Muscle layer of colon (tissue), 2 donors: Measurements from ENCODE around the gene UTP20.

Source experiments
- H3K27ac ChIP-seq: one replicate; pipeline ENCODE4 v1.7.0; 2013; ENCODE audit warnings: low read depth, mild to moderate bottlenecking, low read length, moderate library complexity
- H3K27me3 ChIP-seq, 2 donors: one replicate each; pipeline ENCODE4 v1.7.0; 2013; ENCODE audit warnings: low read length in 2 of 2, mild to moderate bottlenecking in 2 of 2; ENCODE audit not compliant: insufficient read depth in 2 of 2, control insufficient read depth in 1 of 2
- H3K36me3 ChIP-seq: one replicate; pipeline ENCODE4 v1.7.0; 2013; ENCODE audit warnings: mild to moderate bottlenecking, low read length; ENCODE audit not compliant: insufficient read depth
- H3K4me1 ChIP-seq: one replicate; pipeline ENCODE4 v1.7.0; 2013; ENCODE audit warnings: mild to moderate bottlenecking, low read length; ENCODE audit not compliant: insufficient read depth
- H3K4me3 ChIP-seq, 2 donors: one replicate each; pipeline ENCODE4 v1.7.0; 2013; ENCODE audit warnings: low read length in 2 of 2, low read depth in 1 of 2, mild to moderate bottlenecking in 1 of 2, moderate library complexity in 1 of 2
- H3K9ac ChIP-seq: one replicate; pipeline ENCODE4 v1.7.0; 2013; ENCODE audit warnings: low read length
- H3K9me3 ChIP-seq: one replicate; pipeline ENCODE4 v1.7.0; 2013; ENCODE audit warnings: mild to moderate bottlenecking, low read length
- donor health status: abdominal sarcoma.
- donor health status: Adenocarcinoma of cecum.

Gene UTP20

DNA sequence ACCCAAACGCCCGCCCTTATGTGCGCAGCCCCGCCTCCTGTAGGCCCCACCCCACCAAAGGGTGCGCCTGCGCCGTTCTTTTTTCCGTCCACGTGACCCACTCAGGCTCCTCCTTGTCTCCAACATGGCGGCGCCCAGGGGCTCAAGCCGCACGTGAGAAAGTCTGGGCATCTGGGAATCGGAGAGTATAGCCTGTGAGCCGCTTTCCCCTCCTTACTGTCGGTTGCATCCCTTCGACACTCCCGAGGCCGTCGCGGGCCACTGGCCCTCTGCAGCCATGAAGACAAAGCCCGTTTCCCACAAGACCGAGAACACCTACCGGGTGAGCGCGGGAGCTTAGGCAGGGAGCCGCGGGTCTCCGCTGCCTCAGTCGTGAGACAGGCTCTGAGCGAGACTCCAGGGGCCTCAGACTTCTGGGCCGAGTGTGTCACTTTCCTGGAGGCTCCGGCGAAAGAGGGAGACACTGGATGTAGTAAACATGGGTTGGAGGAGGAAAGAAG lies at the start of gene UTP20:
TSS of gene UTP20 (plus strand) at position 100 of the 500 bp plus-strand sequence. CDS start at position 278, 178 bp downstream.
- peak within 1 kb of the TSS; percentile 66 for H3K9ac ChIP-seq

DNA sequence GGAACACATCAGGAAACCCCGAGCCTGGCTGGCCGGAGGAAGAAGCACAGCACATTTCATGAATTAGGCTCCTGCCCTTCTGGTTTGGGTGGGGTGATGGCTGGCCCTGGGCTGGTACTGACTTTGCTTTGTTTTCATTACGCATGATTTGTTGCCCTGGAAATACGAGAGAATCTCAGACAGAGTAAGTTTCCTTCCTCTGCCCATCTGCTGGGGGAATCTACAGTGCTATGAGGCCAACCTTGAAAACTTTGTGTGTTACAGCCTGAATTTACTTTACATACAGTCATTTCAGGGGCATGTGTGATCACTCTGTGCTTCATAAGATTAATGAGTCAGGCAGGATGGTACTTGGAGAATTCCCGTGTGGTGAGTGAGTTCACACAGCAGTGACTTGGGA lies 49.4 kb upstream of the UTP20 start:
- Histone ChIP-seq H3K27me3 (no peaks in the 10 kb centered on the region), H3K9me3 (no peaks in the 10 kb centered on the region), H3K9ac (no peak overlapping the region), H3K4me3 (no peak overlapping the region), H3K27ac (no peak overlapping the region), H3K36me3 (no peaks in the 10 kb centered on the region), H3K4me1 (no peaks in the 10 kb centered on the region)

More for the DNA sequence above, at the start of gene UTP20:
- no peak within 1 kb of the TSS for H3K27ac ChIP-seq
- H3K4me1 ChIP-seq, result peaks cover 5% of the 10 kb centered on the region
- H3K27me3 ChIP-seq, result no peaks in the 10 kb centered on the region
- no peaks in the 10 kb centered on the region for H3K36me3 ChIP-seq
- H3K9me3 ChIP-seq, result no peaks in the 10 kb centered on the region
- peak within 1 kb of the TSS; percentile 98 to 100 for H3K4me3 ChIP-seq

DNA sequence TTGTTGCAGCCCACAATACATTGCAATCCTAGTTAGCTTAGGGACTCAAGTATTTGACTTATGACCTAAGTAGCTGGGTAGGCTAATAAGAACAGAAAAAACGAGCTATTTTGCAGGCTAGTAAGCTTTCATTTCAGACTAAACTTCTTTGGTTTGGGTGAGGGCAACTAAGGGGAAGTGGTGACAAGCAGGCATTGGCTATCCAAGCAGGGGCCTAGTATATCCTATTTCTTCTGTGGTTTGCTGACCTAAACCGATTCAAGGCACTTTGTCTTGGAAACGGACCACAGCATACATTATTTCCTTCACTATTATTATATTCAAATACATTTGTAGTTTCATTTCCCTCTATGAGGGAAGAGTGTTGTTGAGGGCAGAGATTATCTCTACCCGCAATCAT lies 48.3 kb upstream of the UTP20 start:
- Histone ChIP-seq H3K9me3 (no peaks in the 10 kb centered on the region), H3K4me1 (no peaks in the 10 kb centered on the region), H3K4me3 (no peak overlapping the region), H3K27ac (no peak overlapping the region), H3K9ac (no peak overlapping the region), H3K27me3 (no peaks in the 10 kb centered on the region), H3K36me3 (no peaks in the 10 kb centered on the region)

DNA sequence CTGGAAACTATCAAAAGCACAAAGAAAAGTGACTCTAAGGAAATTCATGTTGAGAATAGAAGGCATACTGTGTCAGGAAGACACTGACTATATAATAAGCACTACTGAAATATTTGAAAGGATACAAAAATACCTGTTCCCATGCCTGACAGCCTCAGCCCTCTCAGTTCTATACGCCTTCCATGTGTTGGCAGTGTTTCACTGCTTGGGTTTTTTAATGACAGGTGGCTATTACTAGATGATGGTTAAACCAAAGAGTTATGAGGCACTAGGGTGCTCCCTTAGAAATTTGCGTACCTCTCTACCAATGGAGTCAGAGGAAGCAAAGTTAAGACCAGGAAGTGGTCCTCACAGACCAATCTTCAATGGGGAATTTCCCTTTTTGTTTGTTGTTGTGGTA lies 44.2 kb upstream of the UTP20 start:
- Histone ChIP-seq H3K27me3 (no peaks in the 10 kb centered on the region), H3K4me1 (no peaks in the 10 kb centered on the region), H3K36me3 (no peaks in the 10 kb centered on the region), H3K9ac (no peak overlapping the region), H3K9me3 (no peaks in the 10 kb centered on the region), H3K4me3 (no peak overlapping the region), H3K27ac (no peak overlapping the region)

DNA sequence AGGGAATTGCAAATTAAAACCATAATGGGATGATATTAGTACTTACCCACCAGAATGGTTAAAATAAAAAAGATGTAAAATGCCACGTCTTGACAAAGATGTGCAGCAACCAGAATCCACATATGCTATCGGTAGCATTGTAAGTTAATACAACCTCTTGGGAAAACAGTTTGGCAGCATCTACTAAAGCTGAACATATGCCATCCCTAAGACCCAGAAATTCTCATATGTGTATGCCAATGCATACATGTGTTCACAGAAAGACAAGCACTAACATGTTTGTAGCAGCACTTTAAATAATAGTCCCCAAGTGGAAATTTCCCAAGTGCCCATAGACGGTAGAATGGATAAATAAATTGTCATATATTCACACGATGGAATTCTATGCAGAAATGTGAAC lies 41.6 kb upstream of the UTP20 start:
- no peaks in the 10 kb centered on the region for H3K36me3 ChIP-seq
- no peaks in the 10 kb centered on the region for H3K9me3 ChIP-seq
- no peaks in the 10 kb centered on the region for H3K27me3 ChIP-seq
- no peak overlapping the region for H3K4me3 ChIP-seq
- no peak overlapping the region for H3K9ac ChIP-seq
- no peak overlapping the region for H3K27ac ChIP-seq
- H3K4me1 ChIP-seq, result no peaks in the 10 kb centered on the region

DNA sequence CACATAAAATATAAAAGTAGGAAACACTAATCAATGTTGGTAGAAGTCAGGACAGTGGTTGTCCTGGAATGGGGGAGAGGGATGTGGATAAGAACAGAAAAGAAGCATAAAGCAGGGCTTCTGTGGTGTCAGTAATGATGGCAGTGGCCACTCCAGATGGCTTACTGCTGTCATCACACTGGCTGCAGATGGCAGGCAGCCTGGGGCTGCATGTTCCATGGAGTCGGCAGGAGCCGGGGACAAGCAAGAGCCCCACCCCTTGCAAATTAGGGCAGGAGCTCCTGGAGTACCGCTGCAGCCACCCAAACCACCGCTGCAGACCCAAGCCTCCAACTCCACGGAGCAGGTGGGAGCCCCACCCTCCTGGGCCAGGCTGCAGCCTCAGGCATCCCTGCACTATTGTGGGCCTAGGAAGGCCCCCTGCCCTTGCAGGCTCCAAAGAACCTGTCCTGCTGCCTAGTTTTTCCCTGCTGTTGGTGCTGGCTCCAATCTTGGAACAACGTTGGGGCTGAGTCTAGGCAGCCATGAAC lies 41.0 kb upstream of the UTP20 start:
- no peaks in the 10 kb centered on the region for H3K4me1 ChIP-seq
- H3K27ac ChIP-seq, result no peak overlapping the region
- H3K36me3 ChIP-seq, result no peaks in the 10 kb centered on the region
- no peak overlapping the region for H3K9ac ChIP-seq
- no peaks in the 10 kb centered on the region for H3K9me3 ChIP-seq
- H3K27me3 ChIP-seq, result no peaks in the 10 kb centered on the region
- no peak overlapping the region for H3K4me3 ChIP-seq

DNA sequence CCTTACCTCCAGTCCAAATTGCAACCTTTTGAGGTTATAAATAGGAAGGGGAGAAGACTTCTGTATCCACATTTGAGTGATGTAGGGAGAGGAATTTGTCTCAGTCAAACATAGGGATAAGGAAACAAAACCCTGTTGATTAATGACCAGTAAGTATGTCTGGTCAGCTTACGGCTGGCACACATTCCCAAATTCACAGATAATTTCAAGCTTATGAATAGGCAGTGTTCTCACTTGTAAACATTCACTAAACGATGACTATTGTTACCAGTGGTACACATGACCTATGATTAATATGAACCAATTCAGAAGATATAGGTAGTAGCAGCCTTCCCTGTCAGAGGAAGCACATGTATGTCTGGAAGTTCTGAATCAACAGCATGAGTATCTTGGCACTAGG lies 36.8 kb upstream of the UTP20 start:
- H3K9me3 ChIP-seq, result no peaks in the 10 kb centered on the region
- H3K36me3 ChIP-seq, result no peaks in the 10 kb centered on the region
- H3K27ac ChIP-seq, result no peak overlapping the region
- no peaks in the 10 kb centered on the region for H3K4me1 ChIP-seq
- H3K27me3 ChIP-seq, result no peaks in the 10 kb centered on the region
- H3K9ac ChIP-seq, result no peak overlapping the region
- no peak overlapping the region for H3K4me3 ChIP-seq

DNA sequence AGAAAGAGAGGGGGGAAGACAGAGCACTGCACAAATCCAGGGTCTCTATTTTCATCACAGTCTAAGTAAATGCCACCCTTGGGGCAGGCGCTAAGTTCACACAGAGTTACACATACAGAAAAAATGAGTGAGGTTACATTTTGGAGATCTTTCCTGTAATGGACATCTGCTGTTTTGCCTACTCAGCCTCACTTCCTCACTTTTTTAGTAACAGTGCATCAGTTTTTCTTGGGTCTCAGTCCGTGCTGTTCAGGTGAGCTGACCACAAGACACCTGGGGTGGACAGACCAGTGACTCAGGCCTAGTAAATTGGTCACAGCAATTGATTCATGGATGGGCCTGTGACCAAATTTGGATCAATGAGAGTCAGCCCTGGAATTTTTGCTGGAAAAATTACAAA lies 36.3 kb upstream of the UTP20 start:
- no peaks in the 10 kb centered on the region for H3K9me3 ChIP-seq
- no peak overlapping the region for H3K9ac ChIP-seq
- no peaks in the 10 kb centered on the region for H3K36me3 ChIP-seq
- H3K27ac ChIP-seq, result no peak overlapping the region
- no peaks in the 10 kb centered on the region for H3K27me3 ChIP-seq
- no peaks in the 10 kb centered on the region for H3K4me1 ChIP-seq
- H3K4me3 ChIP-seq, result no peak overlapping the region

DNA sequence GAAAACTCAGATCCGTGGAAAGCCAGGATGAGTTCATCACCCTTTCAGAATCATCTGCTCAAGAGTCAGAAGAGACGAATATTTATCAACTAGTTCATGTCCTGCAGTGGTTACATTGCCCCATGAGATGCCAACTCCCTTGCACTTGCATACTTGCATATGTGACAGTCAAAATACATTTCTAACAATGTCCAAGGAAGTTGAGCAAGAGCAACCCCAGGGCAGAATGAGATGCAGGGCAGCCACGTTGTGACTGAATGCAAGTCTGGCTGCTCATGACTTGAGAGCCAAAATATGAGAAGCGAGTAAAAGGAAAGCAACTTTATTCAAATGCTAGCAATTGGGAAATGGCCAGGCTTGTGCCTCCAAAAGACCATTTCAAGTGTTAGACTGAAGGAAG lies 23.6 kb upstream of the UTP20 start:
- no peak overlapping the region for H3K4me3 ChIP-seq
- no peak overlapping the region for H3K9ac ChIP-seq
- no peak overlapping the region for H3K27ac ChIP-seq
- no peaks in the 10 kb centered on the region for H3K36me3 ChIP-seq
- no peaks in the 10 kb centered on the region for H3K9me3 ChIP-seq
- no peaks in the 10 kb centered on the region for H3K4me1 ChIP-seq
- no peaks in the 10 kb centered on the region for H3K27me3 ChIP-seq

DNA sequence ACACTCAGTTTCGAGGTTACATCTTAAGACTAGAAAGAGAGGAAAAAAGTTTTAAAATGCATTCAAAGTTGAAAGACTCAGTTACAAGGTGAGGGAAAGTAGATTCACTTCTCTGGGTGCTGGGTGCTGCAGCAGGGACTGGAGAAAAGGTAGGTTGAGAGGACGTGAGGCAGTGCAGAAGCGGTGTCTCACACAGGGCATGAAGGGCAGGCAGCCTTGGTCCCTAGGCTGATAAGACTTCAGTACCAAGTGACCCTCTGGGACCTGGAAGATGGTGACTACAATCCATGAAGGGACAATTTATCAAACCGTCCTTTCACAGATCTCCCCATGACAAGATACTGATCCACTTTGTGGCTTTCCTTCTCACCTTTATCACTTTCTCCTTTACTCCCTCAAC lies 22.5 kb upstream of the UTP20 start:
- H3K9me3 ChIP-seq, result no peaks in the 10 kb centered on the region
- no peaks in the 10 kb centered on the region for H3K4me1 ChIP-seq
- no peak overlapping the region for H3K9ac ChIP-seq
- H3K27me3 ChIP-seq, result no peaks in the 10 kb centered on the region
- H3K27ac ChIP-seq, result no peak overlapping the region
- H3K36me3 ChIP-seq, result no peaks in the 10 kb centered on the region
- H3K4me3 ChIP-seq, result no peak overlapping the region

DNA sequence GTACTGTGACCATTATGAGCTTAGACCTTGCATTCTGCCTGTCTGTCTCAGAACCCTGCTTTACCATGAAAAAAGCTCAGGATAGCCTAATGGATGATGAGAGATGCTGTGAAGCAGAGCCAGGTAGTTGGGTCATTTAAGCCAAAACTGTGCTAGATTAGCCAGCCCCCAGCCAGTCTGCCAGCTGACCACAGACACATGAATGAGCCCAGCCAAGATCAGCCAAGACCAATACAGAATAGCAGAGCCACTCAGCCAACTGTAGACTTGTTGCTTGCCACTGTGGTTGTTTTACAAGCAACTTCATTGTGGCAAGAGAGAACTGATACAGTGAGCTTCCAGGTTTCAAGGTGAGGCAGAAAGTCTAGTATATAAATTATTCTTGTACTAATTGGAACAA lies 12.8 kb upstream of the UTP20 start:
- no peak overlapping the region for H3K27ac ChIP-seq
- H3K36me3 ChIP-seq, result no peaks in the 10 kb centered on the region
- no peaks in the 10 kb centered on the region for H3K4me1 ChIP-seq
- H3K9ac ChIP-seq, result no peak overlapping the region
- H3K27me3 ChIP-seq, result no peaks in the 10 kb centered on the region
- H3K9me3 ChIP-seq, result no peaks in the 10 kb centered on the region
- no peak overlapping the region for H3K4me3 ChIP-seq

DNA sequence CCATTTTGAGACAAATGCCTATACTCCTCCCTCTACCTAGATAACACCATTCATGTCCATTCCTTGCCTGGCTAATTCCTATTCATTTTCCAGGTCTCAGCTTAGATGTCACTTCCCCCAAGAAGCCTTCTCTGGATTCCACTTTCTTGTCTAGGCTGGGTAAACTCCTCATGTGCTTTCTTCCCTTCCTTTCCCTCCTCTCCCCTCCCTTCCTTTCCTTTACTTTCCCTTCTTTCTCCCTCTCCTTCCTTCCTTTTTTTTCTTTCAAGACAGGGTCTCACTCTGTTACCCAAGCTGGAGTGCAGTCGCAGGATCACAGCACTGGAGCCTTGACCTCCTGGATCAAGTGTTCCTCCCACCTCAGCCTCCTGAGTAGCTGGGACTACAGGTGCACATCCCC lies 3.5 kb upstream of the UTP20 start:
- H3K9me3 ChIP-seq, result no peaks in the 10 kb centered on the region
- no peak overlapping the region for H3K9ac ChIP-seq
- no peak overlapping the region for H3K27ac ChIP-seq
- no peak overlapping the region for H3K4me3 ChIP-seq
- no peaks in the 10 kb centered on the region for H3K36me3 ChIP-seq
- peaks cover 5% of the 10 kb centered on the region for H3K4me1 ChIP-seq
- H3K27me3 ChIP-seq, result no peaks in the 10 kb centered on the region
